HG02884 (cell line): Measurements from ENCODE around the gene TES.
"Not testable (repeated sequence)": the region's sequence is repeated elsewhere in the genome, so short reads cannot be mapped to it uniquely, and the experiment has no call there.

Experiments used
- ATAC-seq: cut with Tn5 transposase; IDR thresholded peaks from one replicate; pipeline ENCODE4 v1.9.1; 2021; ENCODE audit warnings: mild to moderate bottlenecking, moderate library complexity; ENCODE audit not compliant: unreplicated experiment

Gene TES

DNA sequence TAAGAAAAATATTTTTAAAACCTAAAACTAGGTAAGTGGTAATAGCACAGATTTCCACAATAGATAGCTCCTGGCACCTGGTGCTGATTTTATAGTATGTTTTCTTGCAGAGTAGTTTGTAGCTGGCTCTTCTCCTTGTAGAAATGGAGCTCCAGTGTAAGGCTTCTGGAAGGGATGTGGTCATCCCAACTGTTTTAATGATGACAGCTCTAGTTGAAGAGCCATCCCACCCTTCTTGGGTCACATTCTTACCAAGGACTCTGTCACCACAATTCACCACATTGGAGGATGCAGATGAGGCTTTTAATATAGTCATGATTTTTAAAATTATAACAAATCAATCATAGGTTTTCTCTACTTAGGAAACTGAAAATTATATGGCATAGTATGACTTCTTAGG is 31.0 kb downstream of the TES start:
- no peak for ATAC-seq

DNA sequence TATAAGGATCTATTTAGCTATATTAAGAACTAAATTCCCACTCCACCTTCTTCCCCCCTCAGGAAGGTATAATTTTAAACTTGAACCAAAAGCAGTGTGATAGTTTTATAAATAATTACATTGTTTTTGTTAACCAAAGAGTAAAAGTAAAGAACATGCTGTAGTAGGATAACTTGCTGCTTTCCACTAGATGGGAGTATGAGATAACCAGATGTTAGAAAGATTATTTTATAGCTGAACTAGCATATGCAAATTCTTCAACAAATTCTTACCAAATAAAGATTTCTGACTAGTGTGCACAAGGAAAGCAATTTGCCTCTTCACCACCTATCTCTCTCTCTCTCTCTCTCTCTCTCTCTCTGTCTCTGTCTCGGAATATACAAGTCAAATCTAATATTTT is 31.8 kb downstream of the TES start:
- no peak for ATAC-seq

GRCh38 chr7:116242759-116243158 is 32.4 kb downstream of the TES start:
- no peak for ATAC-seq

DNA sequence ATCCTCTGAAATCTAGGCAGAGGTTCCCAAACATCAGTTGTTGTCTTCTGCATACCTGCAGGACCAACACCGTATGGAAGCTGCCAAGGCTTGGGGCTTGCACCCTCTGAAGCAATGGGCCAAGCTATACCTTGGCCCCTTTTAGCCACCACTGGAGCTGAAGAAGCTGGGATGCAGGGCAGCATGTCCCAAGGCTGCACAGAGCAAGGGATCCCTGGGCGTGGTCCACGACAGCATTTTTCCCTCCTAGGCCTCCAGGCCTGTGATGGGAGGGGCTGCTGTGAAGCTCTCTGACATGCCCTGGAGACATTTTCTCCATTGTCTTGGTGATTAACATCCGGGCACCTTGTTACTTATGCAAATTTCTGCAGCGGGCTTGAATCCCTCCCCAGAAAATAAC is 34.5 kb downstream of the TES start:
- not testable (repeated sequence) for ATAC-seq

DNA sequence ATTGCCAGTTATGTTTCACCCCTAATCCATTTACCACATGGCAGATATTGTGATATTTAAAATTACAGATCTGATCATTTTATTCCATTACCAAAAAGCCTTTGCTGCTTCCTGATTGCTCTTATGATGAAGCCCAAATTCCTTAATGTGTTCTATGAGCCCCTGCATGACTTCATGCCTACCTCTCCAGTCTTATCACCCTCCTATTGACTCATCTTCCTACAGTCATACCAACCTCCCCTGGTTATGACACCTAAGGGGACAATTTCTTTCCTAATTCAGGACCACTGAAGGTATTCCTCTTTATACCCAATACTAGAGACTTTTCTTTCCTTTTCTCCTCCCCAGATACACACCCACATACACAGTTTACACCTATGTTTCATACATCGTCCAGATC is 36.0 kb downstream of the TES start:
- ATAC-seq, result no peak

DNA sequence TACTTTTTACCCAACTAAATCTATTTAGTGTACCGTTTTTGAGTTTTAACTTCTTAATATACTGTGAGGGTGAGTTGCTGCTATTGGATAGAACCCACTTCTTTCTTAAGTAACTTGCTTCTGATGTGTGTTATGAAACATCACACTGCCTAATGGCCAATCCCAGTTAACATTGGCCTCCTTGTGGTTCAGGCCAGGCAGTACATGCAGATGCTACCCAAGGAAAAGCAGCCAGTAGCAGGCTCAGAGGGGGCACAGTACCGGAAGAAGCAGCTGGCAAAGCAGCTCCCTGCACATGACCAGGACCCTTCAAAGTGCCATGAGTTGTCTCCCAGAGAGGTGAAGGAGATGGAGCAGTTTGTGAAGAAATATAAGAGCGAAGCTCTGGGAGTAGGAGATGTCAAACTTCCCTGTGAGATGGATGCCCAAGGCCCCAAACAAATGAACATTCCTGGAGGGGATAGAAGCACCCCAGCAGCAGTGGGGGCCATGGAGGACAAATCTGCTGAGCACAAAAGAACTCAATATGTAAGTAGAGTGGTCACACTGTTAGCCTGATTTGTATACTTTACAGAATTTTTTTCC is 39.7 kb downstream of the TES start:
- ATAC-seq, result peak; percentile 62

GRCh38 chr7:116251675-116252074 is 41.3 kb downstream of the TES start:
- no peak for ATAC-seq

GRCh38 chr7:116252249-116252648 is 41.9 kb downstream of the TES start:
- no peak for ATAC-seq

GRCh38 chr7:116257156-116257555 is 46.8 kb downstream of the TES start:
- ATAC-seq, result no peak

DNA sequence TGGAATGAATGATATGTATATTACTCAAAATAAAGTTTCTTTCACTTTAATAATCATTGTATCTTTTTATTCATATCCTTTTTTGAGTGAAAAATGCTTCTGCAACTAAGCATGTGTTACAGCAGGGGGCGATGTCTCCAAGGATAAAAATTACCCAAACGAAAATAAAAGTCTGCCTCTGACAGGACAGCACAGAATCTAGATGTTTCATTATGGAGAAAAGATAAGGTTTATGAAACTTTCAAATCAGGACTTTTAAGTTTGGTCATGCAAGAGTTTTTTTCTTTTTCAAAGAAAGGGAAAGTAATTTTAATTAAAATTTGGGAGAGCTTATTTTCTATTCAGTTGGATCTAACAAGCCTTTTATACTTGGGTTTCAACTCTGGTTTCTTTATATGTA is 48.4 kb downstream of the TES start:
- ATAC-seq, result peak; percentile 41

DNA sequence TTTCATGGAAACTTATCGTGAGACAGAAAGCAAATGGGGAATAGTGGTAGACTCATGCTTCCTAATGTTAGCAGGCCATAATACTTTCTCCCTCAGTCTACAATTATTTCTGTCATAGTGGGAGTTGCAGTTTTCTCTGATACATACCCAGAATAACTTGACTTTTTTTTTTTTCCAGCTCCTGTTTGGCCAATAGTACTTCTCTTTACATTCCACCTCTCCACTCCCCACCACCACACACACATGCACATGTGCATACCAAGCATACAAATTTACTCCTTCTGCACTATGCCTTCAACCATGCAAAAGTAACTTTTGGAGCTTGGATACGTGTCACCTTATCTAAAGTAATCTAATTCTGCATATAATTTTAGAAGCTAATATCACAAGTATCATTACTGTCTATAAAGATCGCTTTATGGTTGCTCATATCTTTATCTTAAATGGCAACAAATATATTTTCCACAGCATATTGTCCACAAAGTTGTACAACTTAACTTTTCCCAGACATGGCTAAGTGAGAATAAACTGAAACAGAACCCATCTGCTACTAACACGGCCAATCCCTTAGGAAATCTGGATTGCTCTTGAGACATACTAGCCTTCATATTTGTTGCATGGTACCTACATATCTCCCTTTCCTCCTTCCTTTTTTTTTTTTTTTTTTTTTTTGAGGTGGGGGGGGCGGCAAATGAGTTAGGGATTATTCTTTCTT is 49.0 kb downstream of the TES start:
- no peak for ATAC-seq

GRCh38 chr7:116259871-116260440 is 49.6 kb downstream of the TES start:
- ATAC-seq, result no peak

DNA sequence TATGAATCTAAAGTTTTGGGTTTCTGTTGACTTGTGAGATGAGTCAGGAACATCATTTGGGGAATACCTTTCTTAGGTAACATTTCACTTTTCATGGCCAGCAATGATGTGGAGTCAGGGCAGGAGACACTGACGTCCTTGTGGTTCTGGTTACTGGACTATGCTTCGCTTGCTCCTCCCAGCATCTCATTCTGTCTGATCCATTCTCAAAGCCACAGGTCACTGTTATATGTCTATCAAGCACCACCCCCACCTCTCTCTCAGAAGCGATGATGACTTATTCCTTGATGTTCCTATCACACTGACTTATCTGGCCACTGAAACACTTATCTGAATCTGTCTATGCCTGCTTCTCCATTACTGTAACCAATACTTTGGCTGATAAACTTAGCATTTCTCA is 51.6 kb downstream of the TES start:
- ATAC-seq, result peak; percentile 39

DNA sequence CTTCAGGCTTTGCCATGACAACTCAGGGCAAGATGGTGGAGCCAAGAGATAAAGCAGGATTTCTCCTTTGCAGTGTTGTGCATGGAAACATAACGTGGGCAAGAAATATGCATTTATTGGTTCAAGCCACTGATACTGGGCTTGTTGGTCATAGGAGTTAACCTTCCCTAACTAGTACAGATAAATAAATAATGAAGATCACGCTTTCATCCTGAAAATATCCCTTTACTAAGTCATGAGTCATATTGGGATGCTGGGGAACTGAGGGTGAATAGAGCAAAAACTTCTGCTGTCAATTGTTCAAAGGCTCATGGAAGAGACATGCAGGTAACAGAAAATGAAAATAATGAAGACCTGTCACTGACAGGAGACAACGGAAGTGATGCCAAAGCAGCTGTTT is 55.5 kb downstream of the TES start:
- no peak for ATAC-seq

- ATAC-seq, result no peak
Observed at GRCh38 chr7:116269466-116269865, 59.1 kb downstream of the TES start.

GRCh38 chr7:116271161-116271913 is 61.0 kb downstream of the TES start:
- no peak for ATAC-seq

- peak; percentile 63 for ATAC-seq
Observed at GRCh38 chr7:116271963-116272886, 61.9 kb downstream of the TES start.

DNA sequence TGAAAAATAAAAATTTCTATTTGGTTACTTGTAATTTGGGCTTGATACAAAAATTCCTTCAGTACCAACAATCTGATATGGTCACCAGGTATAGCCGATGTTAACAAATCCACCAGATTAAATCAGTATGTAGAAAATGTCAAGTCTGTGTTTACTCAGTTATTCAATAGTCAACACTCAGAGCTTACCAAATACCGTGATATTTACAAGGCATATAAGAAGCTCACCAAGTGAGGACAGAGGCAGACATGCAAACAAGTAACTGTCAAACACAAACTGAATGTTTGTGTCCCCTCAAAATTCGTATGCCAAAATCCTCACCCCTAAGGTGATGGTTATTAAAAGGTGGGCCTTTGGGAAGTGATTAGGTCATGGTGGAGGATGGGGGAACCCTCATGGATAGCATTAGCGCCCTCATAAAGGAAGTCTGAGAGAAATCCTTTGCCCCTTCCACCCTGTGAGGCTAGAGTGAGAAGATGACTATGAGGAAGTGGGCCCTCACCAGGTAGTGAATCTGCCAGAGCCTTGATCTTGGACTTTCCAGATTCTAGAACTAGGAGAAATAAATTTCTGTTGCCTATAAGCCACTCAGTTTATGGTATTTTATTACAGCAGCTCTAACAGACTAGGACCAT is 63.1 kb downstream of the TES start:
- no peak for ATAC-seq

- ATAC-seq, result no peak
Observed at GRCh38 chr7:116273918-116274301, 63.6 kb downstream of the TES start.

GRCh38 chr7:116277070-116277469 is 66.7 kb downstream of the TES start:
- no peak for ATAC-seq
